Activated T-helper 17 cell treated with anti-CD3 and anti-CD28 coated beads, Interleukin-2, amount 50 U/mL, for 72 hours (primary cell): ENCODE data around the gene SOS2. TPM values are rescaled to one million over a fixed set of nuclear protein-coding genes. Genes with fewer than 3 reads are reported as not detected.

Experiments used
- ATAC-seq: fragments of 150-1000 bp; cut with Tn5 transposase; replicated peaks from 2 replicates; pipeline ENCODE4 v1.10.0; 2021; ENCODE audit warnings: mild to moderate bottlenecking, moderate library complexity
- H3K27ac Mint-ChIP-seq: one replicate; pipeline ENCODE4 v1.8.0; 2022; ENCODE audit warnings: mixed read lengths
- H3K27me3 Mint-ChIP-seq: one replicate; pipeline ENCODE4 v1.8.0; 2022; ENCODE audit warnings: mixed read lengths
- H3K36me3 Mint-ChIP-seq: one replicate; pipeline ENCODE4 v1.8.0; 2022; ENCODE audit warnings: low read depth, mild to moderate bottlenecking, mixed read lengths
- H3K4me1 Mint-ChIP-seq: one replicate; pipeline ENCODE4 v1.8.0; 2022; ENCODE audit warnings: mixed read lengths
- H3K4me3 Mint-ChIP-seq: one replicate; pipeline ENCODE4 v1.8.0; 2022; ENCODE audit warnings: mild to moderate bottlenecking, mixed read lengths
- H3K9me3 Mint-ChIP-seq: one replicate; pipeline ENCODE4 v1.8.0; 2022; ENCODE audit warnings: mixed read lengths
- total RNA-seq, 2 donors: library from RNA; stranded (reverse); gene quantifications; one replicate each; pipeline ENCODE4 v1.2.3, GENCODE V29; 2022

SOS2 gene
- total RNA-seq, 2 donors from 2014 or later = 16.4 to 37.6 TPM

DNA sequence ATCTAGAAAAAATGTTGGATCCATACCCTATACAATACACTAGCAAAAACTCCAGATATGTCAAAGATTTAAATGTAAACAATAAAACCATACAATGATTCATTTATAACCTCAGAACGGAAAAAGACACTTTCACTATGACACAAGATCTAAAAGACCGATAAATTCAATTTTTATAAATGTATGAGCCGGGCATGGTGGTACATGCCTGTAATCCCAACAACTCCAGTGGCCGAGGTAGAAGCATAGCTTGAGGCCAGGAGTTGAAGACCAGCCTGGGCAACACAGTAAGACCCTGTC lies 2.5 kb upstream of the SOS2 start:
- Mint-ChIP-seq H3K9me3 (no peaks in the 10 kb centered on the region), H3K27me3 (no peaks in the 10 kb centered on the region), H3K4me3 (peak overlapping the region; percentile 82), H3K36me3 (peaks cover 19% of the 10 kb centered on the region), H3K27ac (peak overlapping the region; percentile 94), H3K4me1 (peaks cover 26% of the 10 kb centered on the region)
- peak; percentile 42 for ATAC-seq

GRCh38 chr14:50233166-50233950 lies 2.0 kb upstream of the SOS2 start:
- Mint-ChIP-seq H3K4me3 (peak overlapping the region; percentile 82), H3K4me1 (peaks cover 26% of the 10 kb centered on the region)
- no peak for ATAC-seq

DNA sequence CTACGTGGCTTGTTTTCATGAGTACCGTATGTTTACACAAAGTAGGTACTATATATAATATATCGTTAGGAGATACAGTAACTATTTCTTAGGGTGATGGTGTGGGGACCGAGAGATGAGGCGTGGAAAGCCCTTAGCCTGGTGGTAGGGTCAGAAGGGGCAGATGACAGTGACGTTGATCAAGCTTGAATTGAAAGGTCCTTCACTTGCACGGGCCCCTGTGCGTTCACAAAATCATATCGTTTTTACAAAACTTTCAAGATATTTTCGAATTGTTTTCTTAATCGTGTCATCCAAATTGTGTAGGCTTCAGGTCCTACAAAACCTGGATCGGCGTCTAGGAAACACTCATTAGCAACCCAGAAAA lies 881 bp upstream of the SOS2 start:
- Mint-ChIP-seq H3K36me3 (peaks cover 19% of the 10 kb centered on the region), H3K4me1 (peaks cover 26% of the 10 kb centered on the region)
- ATAC-seq = no peak

More at GRCh38 chr14:50233166-50233950, 2.0 kb upstream of the SOS2 start:
- Mint-ChIP-seq H3K9me3 (no peaks in the 10 kb centered on the region), H3K27ac (peak overlapping the region; percentile 94), H3K36me3 (peaks cover 19% of the 10 kb centered on the region), H3K27me3 (no peaks in the 10 kb centered on the region)

GRCh38 chr14:50230701-50231474 lies 490 bp downstream of the SOS2 start:
- peaks cover 37% of the 10 kb centered on the region for H3K4me1 Mint-ChIP-seq

More for the DNA sequence above, 881 bp upstream of the SOS2 start:
- Mint-ChIP-seq H3K4me3 (peak overlapping the region; percentile 82), H3K27me3 (no peaks in the 10 kb centered on the region), H3K27ac (peak overlapping the region; percentile 76), H3K9me3 (no peaks in the 10 kb centered on the region)

GRCh38 chr14:50230401-50230700 lies 1.0 kb downstream of the SOS2 start:
- Mint-ChIP-seq H3K4me3 (peak overlapping the region; percentile 91), H3K27ac (peak overlapping the region; percentile 89), H3K9me3 (no peaks in the 10 kb centered on the region), H3K36me3 (peaks cover 19% of the 10 kb centered on the region), H3K27me3 (no peaks in the 10 kb centered on the region), H3K4me1 (peaks cover 39% of the 10 kb centered on the region)
- no peak for ATAC-seq

More at GRCh38 chr14:50230701-50231474, 490 bp downstream of the SOS2 start:
- H3K27me3 Mint-ChIP-seq = no peaks in the 10 kb centered on the region
- H3K27ac Mint-ChIP-seq = peak overlapping the region; percentile 89
- H3K4me3 Mint-ChIP-seq = peak overlapping the region; percentile 91
- peaks cover 19% of the 10 kb centered on the region for H3K36me3 Mint-ChIP-seq
- peak; percentile 40 for ATAC-seq
- H3K9me3 Mint-ChIP-seq = no peaks in the 10 kb centered on the region

DNA sequence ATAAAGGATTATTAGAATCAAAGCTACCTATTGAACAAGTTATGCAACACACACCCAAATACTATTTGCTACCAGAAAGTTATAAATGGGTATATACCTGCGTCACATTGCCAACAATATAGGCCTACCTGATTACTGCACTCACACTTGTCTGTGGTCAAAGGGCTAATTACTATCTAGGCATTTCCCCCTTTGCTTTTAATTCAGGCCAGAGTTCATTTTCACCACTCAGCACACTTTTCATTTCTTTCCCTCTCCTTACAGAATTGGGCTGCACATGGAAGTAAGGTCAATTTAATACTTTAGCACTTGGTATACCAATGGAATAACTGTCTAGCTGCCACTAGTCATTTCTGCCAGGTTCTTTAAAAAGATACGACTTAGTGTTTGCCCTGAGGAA lies 1.7 kb downstream of the SOS2 start:
- H3K36me3 Mint-ChIP-seq = peaks cover 19% of the 10 kb centered on the region
- peak overlapping the region; percentile 91 for H3K4me3 Mint-ChIP-seq
- ATAC-seq = no peak
- no peaks in the 10 kb centered on the region for H3K9me3 Mint-ChIP-seq
- peaks cover 39% of the 10 kb centered on the region for H3K4me1 Mint-ChIP-seq
- H3K27ac Mint-ChIP-seq = no peak overlapping the region
- H3K27me3 Mint-ChIP-seq = no peaks in the 10 kb centered on the region

GRCh38 chr14:50228313-50228712 lies 3.1 kb downstream of the SOS2 start:
- Mint-ChIP-seq H3K4me1 (peaks cover 33% of the 10 kb centered on the region), H3K27me3 (no peaks in the 10 kb centered on the region), H3K36me3 (peaks cover 12% of the 10 kb centered on the region), H3K4me3 (no peak overlapping the region), H3K9me3 (no peaks in the 10 kb centered on the region), H3K27ac (no peak overlapping the region)
- no peak for ATAC-seq

- Mint-ChIP-seq H3K36me3 (peaks cover 23% of the 10 kb centered on the region), H3K4me1 (peaks cover 36% of the 10 kb centered on the region), H3K9me3 (no peaks in the 10 kb centered on the region), H3K27me3 (no peaks in the 10 kb centered on the region), H3K27ac (peak overlapping the region; percentile 65), H3K4me3 (peak overlapping the region; percentile 2)
- no peak for ATAC-seq
These were observed 5.4 kb downstream of the SOS2 start for GRCh38 chr14:50225974-50226297.

DNA sequence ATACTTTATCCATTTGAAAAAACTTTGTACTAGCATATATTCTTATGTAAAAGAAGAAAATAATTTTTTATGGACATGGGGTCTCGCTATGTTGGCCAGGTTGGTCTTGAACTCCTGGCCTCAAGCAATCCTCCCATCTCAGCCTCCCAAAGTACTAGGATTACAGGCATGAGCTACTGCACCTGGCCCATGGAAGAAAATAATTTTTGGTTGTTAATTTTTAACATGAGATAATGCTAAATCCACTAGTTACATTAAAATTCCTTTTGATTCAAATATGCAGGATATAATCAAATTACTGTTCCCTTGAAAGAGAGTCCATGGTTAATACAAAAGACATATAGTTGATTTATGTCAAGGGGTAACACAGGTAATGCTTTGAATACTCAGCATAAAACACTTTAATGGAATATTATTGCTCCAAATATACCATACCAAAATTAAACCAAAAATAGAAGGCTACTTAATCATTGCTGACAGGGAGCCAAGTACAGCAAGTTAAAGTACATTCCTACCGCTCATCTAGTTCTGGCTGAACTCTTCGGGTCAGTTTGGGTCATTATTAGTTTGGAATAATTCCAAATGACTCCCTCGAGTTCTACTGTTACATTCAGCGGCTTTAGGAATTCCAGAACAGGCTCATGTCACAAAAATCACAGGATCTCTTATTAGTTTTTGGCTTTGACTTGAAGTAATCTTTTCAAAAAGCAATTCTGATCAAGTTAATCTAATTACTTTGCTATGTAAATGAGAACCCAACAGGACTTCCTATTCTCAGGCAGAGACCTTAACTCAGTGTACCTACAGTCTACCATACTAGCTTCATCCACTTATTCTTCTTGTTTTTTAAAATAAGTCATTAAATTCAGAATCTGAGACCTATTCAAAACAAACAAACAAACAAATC lies 6.1 kb downstream of the SOS2 start:
- Mint-ChIP-seq H3K27ac (peak overlapping the region; percentile 65), H3K4me1 (peaks cover 34% of the 10 kb centered on the region), H3K4me3 (peak overlapping the region; percentile 2), H3K27me3 (no peaks in the 10 kb centered on the region), H3K9me3 (no peaks in the 10 kb centered on the region), H3K36me3 (peaks cover 17% of the 10 kb centered on the region)
- no peak for ATAC-seq

- no peak for ATAC-seq
- Mint-ChIP-seq H3K27me3 (no peaks in the 10 kb centered on the region), H3K27ac (peak overlapping the region; percentile 67), H3K9me3 (no peaks in the 10 kb centered on the region), H3K4me3 (peak overlapping the region; percentile 20), H3K36me3 (peaks cover 11% of the 10 kb centered on the region), H3K4me1 (peaks cover 33% of the 10 kb centered on the region)
These were observed 9.2 kb downstream of the SOS2 start for GRCh38 chr14:50222055-50222613.

DNA sequence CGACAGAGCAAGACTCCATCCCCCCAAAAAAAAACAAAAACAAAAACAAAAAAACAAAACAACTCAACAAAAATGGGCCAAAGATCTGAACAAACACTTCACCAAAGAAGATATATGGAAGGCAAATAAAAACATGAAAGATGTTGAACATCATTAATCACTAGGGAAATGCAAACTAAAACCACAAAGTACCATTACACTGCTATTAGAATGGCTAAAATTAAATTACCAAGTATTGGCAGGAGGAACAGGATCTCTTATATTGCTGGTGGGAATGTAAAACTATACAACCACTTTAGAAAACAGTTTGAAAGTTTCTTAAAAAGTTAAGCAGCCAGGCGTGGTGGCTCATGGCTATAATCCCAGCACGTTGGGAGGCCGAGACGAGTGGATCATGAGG lies 12.9 kb downstream of the SOS2 start:
- Mint-ChIP-seq H3K27me3 (no peaks in the 10 kb centered on the region), H3K4me3 (no peak overlapping the region), H3K4me1 (peaks cover 20% of the 10 kb centered on the region)

GRCh38 chr14:50215416-50215815 lies 16.0 kb downstream of the SOS2 start:
- Mint-ChIP-seq H3K27ac (no peak overlapping the region), H3K4me1 (peaks cover 14% of the 10 kb centered on the region), H3K4me3 (no peak overlapping the region), H3K36me3 (peaks cover 4% of the 10 kb centered on the region), H3K27me3 (no peaks in the 10 kb centered on the region), H3K9me3 (no peaks in the 10 kb centered on the region)
- no peak for ATAC-seq

More for the DNA sequence above, 12.9 kb downstream of the SOS2 start:
- H3K36me3 Mint-ChIP-seq = peaks cover 11% of the 10 kb centered on the region
- no peak overlapping the region for H3K27ac Mint-ChIP-seq
- no peaks in the 10 kb centered on the region for H3K9me3 Mint-ChIP-seq
- ATAC-seq = no peak

GRCh38 chr14:50213795-50214194 lies 17.6 kb downstream of the SOS2 start:
- H3K4me1 Mint-ChIP-seq = peaks cover 10% of the 10 kb centered on the region
- H3K9me3 Mint-ChIP-seq = no peaks in the 10 kb centered on the region
- no peak overlapping the region for H3K4me3 Mint-ChIP-seq
- ATAC-seq = no peak
- peaks cover 4% of the 10 kb centered on the region for H3K36me3 Mint-ChIP-seq
- H3K27me3 Mint-ChIP-seq = no peaks in the 10 kb centered on the region
- H3K27ac Mint-ChIP-seq = no peak overlapping the region

DNA sequence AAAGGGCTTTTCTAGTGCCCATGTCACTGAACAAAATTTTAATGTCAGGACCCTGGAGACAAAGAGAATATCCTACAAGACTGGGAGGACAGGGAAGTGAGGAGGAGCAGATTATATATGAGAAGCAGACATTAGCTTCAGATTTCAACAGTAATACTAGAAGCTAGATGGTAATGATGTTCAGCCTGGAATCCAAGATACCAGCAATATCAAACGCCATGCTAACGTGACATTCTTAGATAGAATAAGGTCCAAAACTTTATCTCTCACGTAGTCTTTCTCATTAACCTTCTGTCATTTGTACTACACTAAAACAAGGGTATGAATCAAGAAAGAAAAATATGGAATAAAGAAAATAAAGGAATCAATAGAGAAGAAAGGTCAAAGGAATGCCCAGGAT lies 18.7 kb downstream of the SOS2 start:
- no peak for ATAC-seq
- Mint-ChIP-seq H3K27ac (peak overlapping the region; percentile 18), H3K36me3 (peaks cover 4% of the 10 kb centered on the region), H3K27me3 (no peaks in the 10 kb centered on the region), H3K4me1 (peaks cover 6% of the 10 kb centered on the region), H3K9me3 (no peaks in the 10 kb centered on the region), H3K4me3 (no peak overlapping the region)
